SH-SY5Y (cell line): ENCODE measurements around the gene TFCP2.

Source experiments
- GATA2 ChIP-seq: IDR thresholded peaks from 2 replicates; pipeline ENCODE4 v1.6.1; 2011; ENCODE audit warnings: mild to moderate bottlenecking, low read depth, low read length
- GATA3 ChIP-seq: IDR thresholded peaks from 2 replicates; pipeline ENCODE4 v1.6.1; 2011; ENCODE audit warnings: low read depth, mild to moderate bottlenecking, low read length, moderate library complexity

DNA sequence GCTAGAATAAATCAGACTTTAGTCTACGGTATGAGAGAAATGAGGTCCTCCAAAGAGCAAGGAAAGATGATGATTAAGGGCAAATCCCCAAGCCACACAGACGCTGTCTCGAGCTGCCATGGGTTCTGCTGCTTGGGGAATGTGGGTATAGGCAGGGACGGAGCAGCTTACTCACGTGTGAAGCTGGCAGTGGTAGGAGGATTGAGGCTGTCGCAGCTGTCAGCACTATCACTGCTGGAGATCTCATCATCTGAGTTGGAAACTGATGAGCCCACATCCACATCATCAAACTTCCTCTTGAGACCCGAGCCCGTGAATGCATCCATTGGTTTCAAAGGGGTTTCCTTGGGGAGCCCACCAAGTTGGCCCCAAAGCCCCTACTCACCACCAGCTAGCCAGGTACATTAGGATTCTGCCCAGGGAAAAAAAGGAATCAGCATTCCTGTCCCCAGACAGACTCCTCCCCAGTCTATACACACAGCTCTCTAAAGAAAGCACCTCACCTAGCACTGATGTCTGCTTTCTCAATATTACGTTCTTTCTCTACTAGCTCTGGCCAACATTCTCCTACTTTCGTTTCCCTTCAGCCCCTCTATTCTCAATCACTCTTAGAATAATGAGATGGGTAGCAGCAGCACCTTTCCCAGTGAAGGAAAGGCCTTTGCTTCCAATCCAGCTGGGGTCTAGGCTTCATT, 96.6 kb downstream of the TFCP2 start:
- TF ChIP-seq GATA3 (no peak), GATA2 (no peak)
